Dedifferentiated amniotic fluid mesenchymal stem cell (primary cell): ENCODE results near the gene GPR85.
"Not testable (repeated sequence)": the region's sequence is repeated elsewhere in the genome, so short reads cannot be mapped to it uniquely, and the experiment has no call there.

Experiments
- DNase-seq: peaks from one replicate; pipeline ENCODE4 v3.0.0-alpha.2; 2016; ENCODE audit errors: extremely low spot score

Gene GPR85

DNA sequence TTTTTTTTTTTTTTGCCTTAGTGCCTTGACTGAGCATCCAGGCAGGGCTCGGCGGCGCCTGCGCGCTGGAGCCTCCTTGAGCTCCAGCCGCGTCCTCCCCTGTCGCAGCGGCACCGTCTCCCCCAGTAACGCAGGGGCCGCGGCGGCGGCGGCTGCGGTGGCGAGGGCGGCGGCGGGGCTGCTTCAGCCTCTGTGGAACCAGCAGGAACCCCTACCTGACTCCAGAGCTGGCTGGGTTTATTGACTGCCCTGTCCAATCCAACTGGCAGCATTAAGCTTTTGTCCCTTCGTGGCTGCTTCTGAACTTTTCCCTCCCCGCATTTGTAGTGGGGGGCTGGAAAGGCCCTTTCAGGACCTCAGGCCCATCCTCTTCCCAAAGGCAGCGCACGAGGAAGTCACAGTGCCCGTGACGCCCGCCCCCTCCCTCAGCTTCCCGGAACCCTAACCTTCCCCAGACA is at the start of gene GPR85:
Gene GPR85, minus strand, starts transcription at position 397 of the 458 bp plus-strand sequence. CDS start 2,106 bp downstream, outside the sequence.
- peak; percentile 56 for DNase-seq

GRCh38 chr7:113134025-113134424 is 47.4 kb upstream of the GPR85 start:
- no peak for DNase-seq

GRCh38 chr7:113131367-113131766 is 44.7 kb upstream of the GPR85 start:
- DNase-seq: no peak

DNA sequence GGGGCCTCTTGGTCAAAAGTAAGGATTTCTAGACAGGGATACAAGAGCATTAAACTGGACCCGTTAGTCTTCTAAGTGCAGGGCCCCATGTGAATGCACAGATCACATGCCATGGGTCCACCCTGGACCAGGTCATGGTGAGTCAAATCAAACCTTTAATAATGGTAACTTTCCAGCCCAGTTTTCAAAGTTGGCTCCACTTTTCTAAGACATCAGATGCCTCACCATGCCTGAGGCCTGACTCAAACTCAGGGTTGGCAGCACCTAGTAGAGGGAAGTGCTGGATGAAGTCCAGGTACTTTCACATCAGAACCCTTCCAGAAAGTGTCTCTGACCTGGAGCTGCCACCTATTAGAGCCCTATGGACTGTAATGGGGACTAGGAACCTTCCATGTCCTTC is 41.4 kb upstream of the GPR85 start:
- no peak for DNase-seq

GRCh38 chr7:113125728-113126127 is 39.1 kb upstream of the GPR85 start:
- DNase-seq: no peak

GRCh38 chr7:113122744-113123143 is 36.1 kb upstream of the GPR85 start:
- DNase-seq: no peak

DNA sequence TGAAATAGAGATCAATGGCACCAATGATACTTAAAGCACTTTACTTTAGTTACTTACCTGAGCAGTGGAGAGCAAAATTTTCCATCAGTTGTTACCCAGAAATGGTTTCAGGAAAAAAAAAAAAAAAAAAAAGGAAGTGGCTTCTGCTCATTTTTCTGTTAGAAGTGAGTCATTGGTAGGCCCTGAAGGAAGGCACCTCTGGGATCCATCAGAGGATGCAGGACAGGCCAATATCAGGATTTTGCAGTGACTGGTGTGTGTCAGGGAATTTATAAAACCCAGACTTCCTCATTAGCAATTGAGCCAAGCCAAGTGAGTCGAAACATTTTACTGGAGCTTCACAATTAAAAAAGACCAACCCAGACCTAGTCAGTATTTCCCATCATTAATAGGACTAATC is 34.0 kb upstream of the GPR85 start:
- DNase-seq: no peak

- no peak for DNase-seq
Measured at GRCh38 chr7:113119429-113119828, 32.8 kb upstream of the GPR85 start.

GRCh38 chr7:113118074-113118959 is 31.7 kb upstream of the GPR85 start, which contains the start of gene SMIM30:
Gene SMIM30, minus strand, starts transcription at chr7:113118554. Its CDS starts 976 bp downstream, at chr7:113117578.
- DNase-seq: peak; percentile 90

DNA sequence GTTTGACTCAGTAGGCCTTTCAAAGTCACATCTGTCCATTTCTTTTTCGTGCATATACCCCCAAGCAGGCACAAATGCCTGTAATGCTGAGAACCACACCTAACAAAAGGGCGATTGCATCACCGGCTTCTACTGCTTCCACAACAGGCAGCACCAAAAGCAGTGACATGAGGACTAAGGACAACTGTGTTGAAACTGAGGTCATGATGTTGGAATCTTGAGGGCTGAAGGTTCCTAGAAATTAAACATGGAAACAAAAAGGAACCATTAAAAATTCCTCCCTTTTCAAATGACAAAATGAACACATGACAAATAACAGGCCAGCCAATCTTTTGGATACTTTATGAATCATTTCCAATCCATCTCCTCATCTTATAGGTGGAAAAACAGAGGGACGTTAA is 30.7 kb upstream of the GPR85 start:
- not testable (repeated sequence) for DNase-seq

DNA sequence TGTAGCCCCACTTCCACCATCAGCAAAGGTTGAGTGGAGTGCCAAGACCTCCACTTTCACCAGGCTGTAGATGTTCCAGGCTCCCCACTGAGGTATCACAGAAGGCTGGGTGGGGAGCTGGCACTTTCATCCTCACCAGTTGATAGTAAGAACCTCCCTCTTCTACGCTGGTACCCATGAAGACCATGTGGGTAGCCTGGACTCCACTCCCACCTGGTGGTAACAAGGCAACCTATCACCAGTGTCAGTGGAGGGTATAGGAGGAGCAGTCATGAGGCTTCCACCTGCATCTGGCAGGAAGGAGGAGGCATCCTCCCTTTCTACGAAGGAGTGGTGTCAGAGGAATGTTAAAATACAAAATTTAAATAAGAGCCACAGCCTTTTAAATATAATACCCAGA is 27.3 kb upstream of the GPR85 start:
- no peak for DNase-seq

DNA sequence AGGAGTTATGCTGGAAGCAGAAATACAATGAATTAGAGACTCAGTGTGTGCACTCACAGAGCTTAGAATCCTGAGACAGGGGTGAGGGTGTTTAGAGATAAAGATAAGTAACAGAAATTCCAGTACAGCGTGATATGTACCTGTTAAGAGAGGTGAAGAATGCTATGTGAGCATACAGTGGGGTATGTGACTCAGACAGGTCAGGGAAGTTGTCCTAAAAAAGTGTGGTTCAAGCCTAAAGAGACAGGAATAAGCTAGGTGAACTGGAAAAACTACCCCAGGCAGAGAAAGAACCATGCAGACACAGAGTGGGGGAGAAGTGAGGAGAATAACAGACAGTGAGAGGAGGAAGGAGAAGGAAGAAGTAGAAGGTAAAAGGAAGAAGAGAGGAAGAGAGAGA is 23.1 kb upstream of the GPR85 start:
- DNase-seq: no peak

GRCh38 chr7:113100121-113100603 is 13.5 kb upstream of the GPR85 start:
- DNase-seq: no peak

GRCh38 chr7:113099284-113099919 is 12.8 kb upstream of the GPR85 start:
- no peak for DNase-seq

- DNase-seq: no peak
Measured at GRCh38 chr7:113094517-113095249, 8.1 kb upstream of the GPR85 start.

DNA sequence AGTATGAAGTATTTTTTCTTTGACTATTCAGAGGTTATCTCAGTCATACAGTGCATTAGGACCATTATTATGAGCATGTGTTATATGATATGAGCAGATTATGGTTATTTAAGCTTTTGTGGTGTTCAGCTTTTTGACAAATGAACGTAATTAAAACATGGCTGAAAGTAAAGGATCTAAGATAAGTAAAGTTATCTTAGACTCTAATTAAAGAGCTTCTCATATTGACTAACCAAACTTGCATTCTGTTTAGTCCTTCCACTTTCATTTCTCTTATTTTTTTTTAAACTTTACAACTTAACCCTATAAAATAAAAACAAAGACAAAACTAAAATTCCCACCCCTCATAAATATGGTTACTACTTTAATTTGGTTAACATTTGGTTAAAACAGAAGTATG is 6.9 kb upstream of the GPR85 start:
- no peak for DNase-seq

- DNase-seq: peak; percentile 55
Measured at GRCh38 chr7:113092762-113093161, 6.1 kb upstream of the GPR85 start.

GRCh38 chr7:113087071-113087998 is 708 bp upstream of the GPR85 start:
- peak; percentile 79 for DNase-seq

- no peak for DNase-seq
Measured at GRCh38 chr7:113085781-113086390, 741 bp downstream of the GPR85 start.

DNA sequence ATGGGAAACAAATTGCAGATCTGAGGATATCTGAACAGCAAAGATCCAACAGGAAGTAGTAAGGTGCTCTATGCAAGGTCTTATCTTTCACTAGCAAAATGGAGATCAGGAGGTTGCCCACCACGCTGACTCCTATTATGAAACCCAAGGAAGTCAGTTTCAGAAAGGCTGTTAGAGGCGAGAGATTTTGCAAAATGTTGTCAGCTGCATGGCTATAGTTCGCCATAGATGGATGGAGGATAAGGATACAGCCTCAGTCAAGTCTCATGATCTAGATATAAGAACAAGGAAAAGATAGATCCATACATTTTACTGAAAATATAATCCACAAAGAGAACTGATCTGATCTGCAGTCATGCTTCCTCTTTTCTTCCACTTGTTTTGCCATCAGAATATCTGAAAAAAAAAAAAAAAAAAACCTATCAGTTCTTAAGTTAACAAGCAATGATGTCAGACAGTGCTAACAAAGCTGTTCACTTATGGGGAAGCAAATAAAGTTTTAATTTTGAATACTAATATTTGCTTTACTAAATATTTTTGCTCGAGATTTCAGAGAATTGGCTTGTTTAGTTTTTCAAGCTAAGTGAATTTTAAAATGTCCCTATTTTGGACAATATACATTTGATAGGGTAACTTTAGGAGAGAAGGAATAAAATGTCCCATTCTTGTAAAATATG is 2.0 kb downstream of the GPR85 start:
- DNase-seq: no peak
